ENCODE data around the gene TMEM250.

DNA sequence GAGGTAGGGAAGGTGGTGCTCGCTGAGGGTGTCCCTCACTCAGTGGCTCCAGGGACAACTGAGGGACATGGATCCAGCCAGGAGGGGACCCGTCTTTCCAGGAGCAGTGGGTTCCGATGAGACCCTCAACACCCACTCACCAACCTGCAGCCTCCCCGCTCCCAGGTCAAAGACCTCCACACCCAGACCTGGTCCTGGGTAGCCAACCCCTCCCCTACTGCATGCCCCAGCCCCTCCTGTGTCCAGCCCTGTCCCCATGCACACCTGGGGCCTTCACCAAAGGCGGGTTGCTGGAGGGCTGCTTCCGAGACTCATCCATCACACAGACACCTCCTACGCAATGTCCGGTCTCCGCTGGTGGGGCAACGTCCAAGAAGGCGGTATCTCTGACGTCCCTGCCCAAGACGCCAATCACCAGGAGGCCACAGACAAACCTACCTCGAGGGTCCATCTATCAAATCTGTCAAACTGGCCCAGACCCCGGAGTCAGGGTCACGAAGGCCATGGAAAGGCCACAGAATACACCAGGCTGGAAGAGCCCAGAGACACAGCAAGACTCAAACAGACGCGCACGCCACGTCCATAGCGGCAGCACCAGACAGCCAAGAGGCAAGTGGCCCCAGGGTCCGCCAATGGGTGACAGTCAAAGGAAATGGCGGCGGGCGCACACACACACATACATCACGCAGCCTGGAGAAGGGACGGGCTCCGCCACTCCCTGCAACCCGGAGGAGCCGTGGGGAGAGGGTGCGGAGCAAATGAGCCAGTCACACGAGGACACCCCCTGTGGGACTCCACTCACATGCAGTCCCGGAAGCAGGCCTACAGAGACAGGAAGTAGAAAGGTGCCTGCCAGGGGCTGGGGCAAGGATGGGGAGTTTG, 34.4 kb downstream of the TMEM250 start:
- no peak for TF ChIP-seq POLR2A (IDR thresholded peaks at IDR 0.05)
- TF ChIP-seq, protein P1, sequence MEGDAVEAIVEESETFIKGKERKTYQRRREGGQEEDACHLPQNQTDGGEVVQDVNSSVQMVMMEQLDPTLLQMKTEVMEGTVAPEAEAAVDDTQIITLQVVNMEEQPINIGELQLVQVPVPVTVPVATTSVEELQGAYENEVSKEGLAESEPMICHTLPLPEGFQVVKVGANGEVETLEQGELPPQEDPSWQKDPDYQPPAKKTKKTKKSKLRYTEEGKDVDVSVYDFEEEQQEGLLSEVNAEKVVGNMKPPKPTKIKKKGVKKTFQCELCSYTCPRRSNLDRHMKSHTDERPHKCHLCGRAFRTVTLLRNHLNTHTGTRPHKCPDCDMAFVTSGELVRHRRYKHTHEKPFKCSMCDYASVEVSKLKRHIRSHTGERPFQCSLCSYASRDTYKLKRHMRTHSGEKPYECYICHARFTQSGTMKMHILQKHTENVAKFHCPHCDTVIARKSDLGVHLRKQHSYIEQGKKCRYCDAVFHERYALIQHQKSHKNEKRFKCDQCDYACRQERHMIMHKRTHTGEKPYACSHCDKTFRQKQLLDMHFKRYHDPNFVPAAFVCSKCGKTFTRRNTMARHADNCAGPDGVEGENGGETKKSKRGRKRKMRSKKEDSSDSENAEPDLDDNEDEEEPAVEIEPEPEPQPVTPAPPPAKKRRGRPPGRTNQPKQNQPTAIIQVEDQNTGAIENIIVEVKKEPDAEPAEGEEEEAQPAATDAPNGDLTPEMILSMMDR (IDR thresholded peaks at IDR 0.05): no peak
